Activated T-helper 1 cell treated with anti-CD3 and anti-CD28 coated beads, Interleukin-2, amount 50 U/mL, for 16 hours (primary cell): ENCODE measurements around the gene CFAP20DC.
"Not testable (repeated sequence)": the region's sequence is repeated elsewhere in the genome, so short reads cannot be mapped to it uniquely, and the experiment has no call there.

Experiments used
- DNase-seq, 2 donors: peaks; one replicate each; pipeline ENCODE4 v3.0.0-alpha.2; 2020; ENCODE audit warnings: low read depth in 1 of 2, low spot score in 1 of 2

CFAP20DC gene

DNA sequence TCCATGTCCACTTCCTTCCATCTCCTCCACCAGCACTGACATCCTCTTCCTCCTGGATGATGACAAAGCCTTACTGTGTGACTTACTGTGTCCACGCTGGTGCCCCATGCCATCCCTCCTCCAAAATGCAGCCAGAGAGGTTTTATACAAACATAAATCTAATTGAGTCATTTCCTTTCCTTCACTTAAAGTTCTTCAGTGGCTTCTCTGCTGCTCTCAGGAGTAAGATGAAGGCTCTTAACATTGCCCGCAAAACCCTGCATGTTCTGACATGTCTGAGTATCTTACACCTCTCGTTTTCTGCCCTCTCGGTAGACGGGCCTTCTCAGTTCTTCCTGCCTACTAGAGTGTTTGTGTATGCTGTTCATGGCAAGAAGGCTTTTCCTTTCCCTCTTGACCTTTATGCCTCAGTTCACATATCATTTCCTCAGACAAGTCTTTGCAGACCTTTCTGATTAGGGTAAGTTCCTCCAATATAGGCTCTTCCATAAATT, 175.5 kb downstream of the CFAP20DC start:
- DNase-seq = no peak

- no peak for DNase-seq
Measured at GRCh38 chr3:58868097-58868779, 181.6 kb downstream of the CFAP20DC start.

- DNase-seq = no peak
Measured at GRCh38 chr3:58867621-58868020, 182.2 kb downstream of the CFAP20DC start.

DNA sequence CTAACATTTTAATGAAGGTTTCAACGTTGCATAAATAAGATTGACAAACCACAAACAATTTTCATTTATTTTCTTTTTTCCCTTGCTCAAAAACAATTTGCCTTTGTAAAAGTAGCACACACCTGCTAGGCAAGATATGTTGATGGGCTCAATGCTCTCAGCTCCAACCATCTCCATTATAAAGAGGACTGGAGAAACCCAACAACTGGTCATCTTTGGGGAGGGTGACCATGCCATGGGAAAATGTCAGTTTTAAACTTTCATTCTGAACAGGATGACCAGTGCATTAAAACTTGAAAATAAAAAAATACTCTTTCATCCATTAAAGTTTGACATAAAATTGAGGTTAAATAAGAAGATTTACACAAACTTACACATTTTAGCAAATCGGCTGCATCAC, 183.7 kb downstream of the CFAP20DC start:
- no peak for DNase-seq

DNA sequence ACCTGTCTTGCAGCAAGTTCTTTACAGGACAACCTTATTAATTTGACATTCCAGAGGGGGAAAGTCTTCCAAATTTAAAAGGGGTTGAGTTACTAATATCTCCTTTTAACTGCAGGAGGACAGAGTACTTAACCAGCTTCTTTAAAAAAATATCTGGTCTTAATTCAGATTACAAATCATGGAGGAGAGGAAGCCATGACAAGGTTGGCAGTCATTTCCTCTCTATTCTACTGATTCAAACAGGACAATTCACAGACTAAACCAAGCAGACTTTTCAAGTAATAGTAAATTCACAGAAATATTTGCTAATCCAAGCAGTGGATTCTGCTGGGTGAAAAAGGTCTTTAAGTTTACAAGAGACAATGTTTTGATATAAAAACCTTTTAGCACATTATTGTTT, 185.3 kb downstream of the CFAP20DC start:
- DNase-seq = no peak

DNA sequence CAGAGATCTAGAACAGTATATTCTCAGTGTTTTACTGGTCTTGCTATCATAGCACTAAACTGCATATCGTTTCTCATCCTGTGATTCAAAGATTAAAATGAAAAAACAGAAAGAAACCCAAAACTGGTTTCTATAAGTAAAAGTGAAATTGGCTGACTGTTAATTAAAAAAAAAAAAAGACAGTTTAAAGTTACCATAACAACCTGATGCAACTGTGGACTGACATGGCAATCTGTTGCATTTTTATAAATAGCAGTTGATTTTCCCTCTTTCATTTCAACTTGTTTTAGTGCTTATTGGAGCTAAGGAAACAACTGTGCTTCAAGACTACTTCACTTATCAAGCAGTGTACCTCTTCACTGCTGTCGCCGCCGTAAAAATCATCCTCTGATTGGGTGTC, 186.6 kb downstream of the CFAP20DC start:
- DNase-seq = no peak

GRCh38 chr3:58861551-58861950, 188.3 kb downstream of the CFAP20DC start:
- no peak for DNase-seq

DNA sequence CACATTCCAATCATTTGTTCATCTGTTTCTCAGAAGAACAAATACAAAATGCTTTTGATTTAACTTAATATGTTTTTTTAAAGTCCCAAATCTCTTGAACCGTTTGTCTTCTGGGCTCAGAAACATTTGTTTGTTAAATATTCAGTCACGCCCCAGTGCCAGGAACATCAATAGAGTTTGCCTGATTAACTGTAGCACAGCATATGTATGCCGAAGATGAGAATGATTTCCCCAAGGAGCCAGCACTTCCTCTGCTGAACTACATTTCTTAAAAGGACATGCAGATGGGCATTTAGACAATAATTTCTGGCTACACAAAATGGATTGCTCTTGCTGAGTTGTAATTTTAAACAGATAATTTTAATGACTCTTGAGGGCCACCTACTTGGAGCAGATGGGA, 191.7 kb downstream of the CFAP20DC start:
- DNase-seq = no peak

- DNase-seq = no peak
Measured at GRCh38 chr3:58857402-58857801, 192.4 kb downstream of the CFAP20DC start.

DNA sequence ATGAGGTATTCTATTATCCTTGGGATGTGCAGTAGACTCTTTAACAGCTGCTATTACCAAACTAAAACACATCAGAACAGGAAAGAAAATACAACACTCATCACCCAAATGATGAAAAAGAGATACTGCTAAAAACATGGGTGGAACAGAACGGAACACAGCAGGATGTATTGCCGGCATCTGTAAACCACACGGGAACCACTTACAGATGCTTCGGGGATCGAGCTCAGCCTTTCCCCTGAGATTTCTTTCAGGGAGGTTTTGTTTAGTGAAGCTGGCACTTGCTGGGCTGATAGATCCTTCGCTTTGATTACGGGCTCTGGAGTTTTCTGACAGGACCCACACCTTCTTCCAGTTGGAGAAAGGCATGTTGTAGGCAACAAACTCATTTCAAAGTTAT, 201.0 kb downstream of the CFAP20DC start:
- DNase-seq = no peak

GRCh38 chr3:58842050-58842747, 207.6 kb downstream of the CFAP20DC start:
- not testable (repeated sequence) for DNase-seq

- no peak for DNase-seq
Measured at GRCh38 chr3:58840949-58841348, 208.9 kb downstream of the CFAP20DC start.

DNA sequence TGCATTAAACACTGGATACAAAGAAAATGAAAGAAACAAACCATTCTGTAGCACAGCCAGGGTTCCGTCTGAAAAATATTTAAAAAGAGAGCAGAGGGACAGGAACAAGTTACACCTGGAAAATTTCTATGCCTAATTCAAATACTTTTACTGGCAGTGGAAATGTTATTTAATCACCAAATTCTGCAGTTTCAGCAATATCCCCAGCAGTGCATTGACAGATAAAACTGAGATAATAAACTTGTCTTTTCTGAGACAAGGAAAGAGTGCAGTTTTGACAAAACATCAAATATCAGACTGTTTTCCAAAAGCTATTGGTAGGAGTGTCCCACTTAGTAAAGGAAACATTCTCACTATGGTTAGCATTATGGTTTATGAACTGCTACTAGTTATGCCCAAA, 209.9 kb downstream of the CFAP20DC start:
- no peak for DNase-seq

DNA sequence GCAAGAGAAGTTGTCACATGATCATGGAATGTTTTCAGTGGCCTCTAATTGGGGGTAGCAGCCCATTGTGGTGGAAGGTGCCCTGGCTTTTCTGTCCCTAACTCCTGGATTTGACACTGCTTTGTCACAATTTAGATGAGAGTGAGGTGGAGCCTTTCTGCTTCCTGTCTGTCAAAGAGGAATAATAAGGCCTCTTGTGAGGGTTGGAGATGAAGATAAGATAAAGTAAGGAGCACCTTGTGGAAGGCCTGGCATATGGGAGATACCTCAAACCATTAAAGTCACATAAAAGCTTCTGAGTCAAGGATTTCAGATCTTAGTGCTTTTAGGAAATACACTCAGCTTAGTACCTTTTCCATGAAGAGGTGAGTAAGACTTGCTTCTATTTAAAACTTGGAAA, 210.6 kb downstream of the CFAP20DC start:
- DNase-seq = no peak

GRCh38 chr3:58837856-58838255, 212.0 kb downstream of the CFAP20DC start:
- DNase-seq = no peak

GRCh38 chr3:58837141-58837843, 212.5 kb downstream of the CFAP20DC start:
- no peak for DNase-seq

DNA sequence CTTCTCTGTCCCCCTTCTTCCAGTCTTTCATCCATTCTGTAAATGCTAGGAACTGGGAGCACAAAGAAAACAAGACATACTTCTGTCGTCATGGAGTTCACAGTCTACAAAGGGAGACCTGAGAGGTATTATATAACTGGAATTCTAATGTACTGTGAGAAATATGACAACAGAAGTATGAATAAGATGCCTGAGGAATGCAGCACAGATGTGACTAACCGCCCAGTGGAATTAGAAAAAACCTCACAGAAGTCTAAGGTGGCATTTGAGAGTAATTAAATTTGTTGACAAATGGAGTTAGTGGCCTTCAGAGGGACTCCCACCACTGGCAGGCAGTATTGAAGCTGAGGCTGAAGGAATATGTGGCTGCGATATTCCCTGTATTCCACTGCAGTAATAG, 214.7 kb downstream of the CFAP20DC start:
- no peak for DNase-seq

- no peak for DNase-seq
Measured at GRCh38 chr3:58833491-58833890, 216.3 kb downstream of the CFAP20DC start.

- DNase-seq = no peak
Measured at GRCh38 chr3:58829321-58830000, 220.4 kb downstream of the CFAP20DC start.

- no peak for DNase-seq
Measured at GRCh38 chr3:58824777-58825176, 225.0 kb downstream of the CFAP20DC start.

DNA sequence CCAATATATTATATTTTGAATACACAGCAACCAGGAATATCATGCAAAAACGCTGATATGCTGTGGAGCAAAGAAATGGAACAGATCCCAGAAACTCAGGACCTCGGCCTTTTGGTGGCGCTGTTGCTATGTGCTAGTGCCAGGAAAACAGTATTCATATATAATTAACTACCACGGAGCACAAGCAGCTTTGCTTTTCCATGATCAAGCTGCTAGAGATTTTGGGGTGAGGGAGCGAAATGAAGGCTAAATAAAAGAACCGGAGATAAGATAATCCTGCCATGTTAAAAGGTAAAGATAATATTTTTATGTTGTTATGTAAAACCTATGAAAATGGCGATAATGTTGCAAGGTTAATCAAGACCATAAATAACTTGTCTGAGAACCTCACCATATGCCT, 225.5 kb downstream of the CFAP20DC start:
- no peak for DNase-seq
